ENCODE measurements around the gene CTSA.

Gene CTSA

DNA sequence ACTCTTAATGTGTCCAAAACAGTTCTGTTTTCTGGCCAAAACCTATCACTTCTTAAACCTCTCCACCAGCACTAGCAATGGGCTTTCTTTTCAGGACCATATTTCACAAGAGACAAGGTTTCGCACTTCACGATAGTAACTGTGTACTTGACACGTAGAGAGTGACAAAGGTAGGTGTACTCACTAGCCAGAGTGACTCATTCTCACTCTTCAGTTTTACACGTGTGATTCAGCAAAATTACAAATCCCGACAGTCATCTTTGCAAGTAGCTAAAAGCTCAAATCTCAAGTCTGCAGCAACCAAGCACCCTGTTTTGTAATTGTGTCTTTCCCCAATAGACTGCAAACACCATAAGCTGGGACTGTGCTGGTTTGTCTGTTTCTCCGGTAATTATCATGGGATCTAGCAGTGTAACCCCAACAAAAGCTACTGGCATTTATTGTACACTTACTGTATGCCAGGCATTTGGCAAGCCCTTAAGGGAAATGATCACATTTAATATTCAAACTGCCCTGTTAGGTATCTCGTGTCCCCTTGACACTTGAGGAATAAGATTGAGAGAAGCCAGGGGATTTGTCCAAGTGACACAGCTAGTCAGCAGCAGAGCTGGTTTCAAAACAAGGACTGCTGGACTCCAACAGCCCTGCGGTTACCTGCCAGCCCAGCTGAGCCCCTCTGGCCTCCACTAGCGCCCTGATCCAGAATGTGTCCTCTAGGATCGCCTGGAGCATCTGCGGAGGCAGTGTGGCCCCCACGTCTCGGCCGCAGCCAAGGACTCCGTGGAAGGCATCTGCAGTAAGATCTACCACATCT is 53.2 kb downstream of the CTSA start:
- DNase-seq, result no peak

DNA sequence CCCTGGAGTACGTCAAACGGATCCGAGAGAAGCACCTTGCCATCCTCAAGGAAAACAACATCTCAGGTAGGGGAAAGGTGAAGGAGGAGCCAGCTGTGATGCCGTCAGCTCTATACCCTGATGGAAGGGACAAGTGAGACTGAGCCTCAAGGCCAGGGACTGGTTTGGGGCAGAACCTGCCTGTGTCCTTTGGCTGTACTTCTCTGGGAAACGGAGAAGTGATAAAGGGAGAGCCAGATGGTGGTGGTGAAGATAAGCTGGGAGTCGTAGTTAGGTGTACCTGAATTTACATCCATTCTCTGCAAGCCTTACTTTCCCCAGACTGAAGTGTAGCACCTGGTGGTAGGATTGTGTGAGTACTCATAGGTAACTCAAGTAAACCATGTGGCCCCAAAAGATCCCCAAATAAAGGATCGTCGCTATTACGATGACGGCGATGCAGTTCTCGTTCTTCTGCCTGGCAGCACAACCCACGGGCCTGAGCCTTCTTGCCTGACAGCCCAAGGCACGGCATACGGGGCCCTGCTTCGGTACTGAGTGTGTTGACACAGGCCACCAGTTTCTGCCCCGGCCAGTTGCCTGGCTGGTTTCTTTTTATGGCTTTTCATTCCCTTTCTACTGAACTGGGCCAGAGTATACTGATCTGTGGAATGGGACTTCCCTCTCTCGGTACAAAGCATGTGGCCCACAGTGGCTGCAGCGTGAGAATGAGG is 54.0 kb downstream of the CTSA start:
- DNase-seq, result no peak

DNA sequence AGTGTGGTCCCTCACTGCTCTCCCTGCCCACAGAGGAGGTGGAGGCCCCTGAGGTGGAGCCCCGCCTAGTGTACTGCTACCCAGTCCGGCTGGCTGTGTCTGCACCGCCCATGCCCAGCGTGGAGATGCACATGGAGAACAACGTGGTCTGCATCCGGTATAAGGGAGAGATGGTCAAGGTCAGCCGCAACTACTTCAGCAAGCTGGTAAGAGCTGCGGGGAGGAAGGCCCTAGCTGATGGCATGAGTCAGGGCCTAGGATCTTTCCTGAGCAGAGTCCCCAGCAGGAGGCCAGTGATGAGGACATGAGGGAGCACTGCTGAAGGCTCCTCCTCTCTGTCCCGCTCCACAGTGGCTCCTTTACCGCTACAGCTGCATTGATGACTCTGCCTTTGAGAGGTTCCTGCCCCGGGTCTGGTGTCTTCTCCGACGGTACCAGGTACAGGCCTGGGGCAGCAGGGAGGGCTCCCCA is 54.6 kb downstream of the CTSA start:
- DNase-seq, result no peak

DNA sequence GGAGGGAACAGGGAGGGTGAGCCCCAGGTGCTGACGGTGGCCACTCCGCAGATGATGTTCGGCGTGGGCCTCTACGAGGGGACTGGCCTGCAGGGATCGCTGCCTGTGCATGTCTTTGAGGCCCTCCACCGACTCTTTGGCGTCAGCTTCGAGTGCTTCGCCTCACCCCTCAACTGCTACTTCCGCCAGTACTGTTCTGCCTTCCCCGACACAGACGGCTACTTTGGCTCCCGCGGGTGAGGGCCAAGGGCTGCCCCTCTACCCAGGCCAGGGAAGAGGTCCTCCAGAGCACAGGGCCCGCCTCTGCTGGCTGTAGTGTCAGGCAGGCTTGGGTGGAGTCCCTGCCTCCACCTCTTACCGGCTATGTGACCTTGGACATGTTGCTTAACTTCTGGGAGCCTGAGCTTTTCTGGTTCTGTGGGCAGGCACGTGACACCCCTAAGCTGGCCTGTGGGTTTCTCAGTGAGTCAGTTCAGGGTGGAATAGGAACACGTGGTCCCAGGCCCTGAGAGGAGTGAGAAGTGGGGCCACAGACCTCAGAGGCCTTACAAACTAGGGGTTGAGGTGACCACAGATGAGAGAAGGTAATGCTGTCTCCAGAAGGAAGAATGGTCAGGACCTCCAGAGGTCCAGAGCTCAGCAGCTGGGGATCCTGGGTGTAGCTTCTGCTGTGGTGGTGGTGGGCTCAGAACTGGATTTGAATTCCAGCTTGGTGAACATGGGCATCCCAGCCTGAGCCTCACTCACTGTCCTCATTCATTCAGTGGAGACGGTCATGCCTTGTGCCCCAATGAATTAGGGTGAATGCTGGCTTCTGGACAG is 55.2 kb downstream of the CTSA start:
- DNase-seq, result no peak

DNA sequence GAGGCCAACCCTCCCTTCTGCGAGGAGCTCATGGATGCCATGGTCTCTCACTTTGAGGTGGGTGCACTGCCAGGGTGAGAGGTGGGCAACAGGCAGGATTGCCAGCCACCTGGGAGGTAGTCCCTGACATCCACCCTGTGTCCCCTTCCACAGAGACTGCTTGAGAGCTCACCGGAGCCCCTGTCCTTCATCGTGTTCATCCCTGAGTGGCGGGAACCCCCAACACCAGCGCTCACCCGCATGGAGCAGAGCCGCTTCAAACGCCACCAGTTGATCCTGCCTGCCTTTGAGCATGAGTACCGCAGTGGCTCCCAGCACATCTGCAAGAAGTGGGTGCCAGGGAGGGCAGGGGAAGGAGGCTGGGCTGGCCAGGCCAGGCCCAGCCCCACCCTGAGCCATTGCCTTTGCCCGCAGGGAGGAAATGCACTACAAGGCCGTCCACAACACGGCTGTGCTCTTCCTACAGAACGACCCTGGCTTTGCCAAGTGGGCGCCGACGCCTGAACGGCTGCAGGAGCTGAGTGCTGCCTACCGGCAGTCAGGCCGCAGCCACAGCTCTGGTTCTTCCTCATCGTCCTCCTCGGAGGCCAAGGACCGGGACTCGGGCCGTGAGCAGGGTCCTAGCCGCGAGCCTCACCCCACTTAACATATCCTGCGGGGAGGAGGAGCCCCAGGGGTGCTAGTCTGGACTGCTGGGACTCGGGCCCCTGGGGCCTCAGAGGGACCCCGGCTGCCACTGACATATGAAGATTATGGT is 56.2 kb downstream of the CTSA start:
- DNase-seq, result no peak

DNA sequence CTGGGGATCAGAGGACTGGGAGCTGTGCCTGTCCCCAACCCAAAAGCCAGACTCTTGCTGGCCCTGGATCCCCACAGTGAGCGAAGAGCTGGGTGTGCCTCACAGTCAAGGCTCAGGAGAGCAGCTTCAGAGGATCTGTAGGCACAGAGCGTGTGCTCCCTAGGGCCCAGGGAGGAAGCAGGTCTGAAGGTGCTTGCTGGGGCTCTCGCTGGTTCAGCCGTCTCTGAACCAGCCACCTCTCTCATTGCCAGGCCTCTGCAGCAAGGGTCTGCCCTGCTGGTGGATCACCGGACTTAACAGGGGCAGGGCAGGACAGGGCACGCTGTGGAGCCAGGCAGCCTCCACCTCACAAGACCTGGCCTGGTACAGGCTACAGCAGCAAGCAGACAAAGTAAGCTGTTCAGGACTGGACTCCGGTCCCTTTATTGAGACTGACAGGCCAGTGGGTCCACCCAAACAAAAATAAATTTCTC is 57.2 kb downstream of the CTSA start:
- no peak for DNase-seq
